Stimulated activated naive CD4-positive, alpha-beta T cell treated with Interleukin-2 at 50 U/mL for 16 hours (primary cell): ENCODE data around the gene TRABD2B.

ENCODE experiments used
- DNase-seq: peaks from one replicate; lab custom pipeline; 2025; lab: John Stamatoyannopoulos, UW

TRABD2B gene

GRCh38 chr1:47725000-47725473, 272.1 kb downstream of the TRABD2B start:
- no peak for DNase-seq

GRCh38 chr1:47724432-47724999, 272.7 kb downstream of the TRABD2B start:
- DNase-seq, result no peak

DNA sequence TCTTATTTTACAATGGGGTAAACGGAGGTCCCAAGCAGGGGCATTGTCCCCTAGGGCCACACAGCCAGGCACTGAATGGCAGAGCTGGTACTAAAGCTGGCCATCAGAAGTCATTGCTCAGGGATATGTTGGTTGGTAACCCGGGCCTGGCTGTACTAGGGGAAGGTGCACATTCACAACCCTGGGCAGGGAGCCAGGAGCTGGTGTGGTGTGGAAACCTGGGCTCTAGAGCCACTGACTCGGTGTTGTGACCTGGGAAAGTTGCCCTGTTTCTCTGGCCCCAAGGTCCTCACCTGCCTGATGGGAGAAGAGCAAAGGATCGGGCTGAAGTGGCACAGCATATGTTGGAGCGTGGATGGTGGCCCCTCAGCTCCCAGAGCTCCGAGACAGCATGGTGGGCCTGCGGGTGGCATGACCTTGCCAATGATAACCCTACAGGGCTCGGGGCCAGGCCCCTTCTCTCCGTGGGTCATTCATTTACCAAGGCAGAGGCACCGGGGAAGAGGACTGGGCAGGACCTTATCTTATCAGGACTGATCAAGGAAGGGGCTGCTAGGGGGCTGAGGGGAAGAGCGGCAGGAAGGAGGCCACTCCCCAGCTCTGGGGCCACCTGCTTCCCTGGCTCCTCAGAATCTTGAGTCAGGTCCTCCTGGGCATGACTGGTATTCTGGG, 274.1 kb downstream of the TRABD2B start:
- no peak for DNase-seq

DNA sequence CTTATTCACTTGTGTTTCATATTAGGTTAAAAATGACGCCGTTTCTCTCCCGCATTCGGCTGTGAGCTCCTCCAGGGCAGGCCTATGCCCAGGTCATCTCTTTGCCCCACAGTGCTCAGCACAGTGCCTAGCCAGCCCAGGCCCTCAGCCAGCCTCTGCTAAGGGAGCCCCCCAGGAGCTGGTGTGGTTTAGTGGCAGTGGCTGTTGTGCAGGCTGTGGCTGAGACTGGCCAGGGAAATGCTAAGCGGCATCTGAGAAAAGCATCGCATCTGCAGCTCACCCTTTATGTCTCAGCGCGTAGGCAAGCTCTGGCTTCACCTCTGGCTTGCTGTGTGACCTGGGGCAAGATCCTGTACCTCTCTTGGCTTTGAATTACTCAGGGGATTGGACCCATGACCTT, 275.1 kb downstream of the TRABD2B start:
- DNase-seq, result no peak

DNA sequence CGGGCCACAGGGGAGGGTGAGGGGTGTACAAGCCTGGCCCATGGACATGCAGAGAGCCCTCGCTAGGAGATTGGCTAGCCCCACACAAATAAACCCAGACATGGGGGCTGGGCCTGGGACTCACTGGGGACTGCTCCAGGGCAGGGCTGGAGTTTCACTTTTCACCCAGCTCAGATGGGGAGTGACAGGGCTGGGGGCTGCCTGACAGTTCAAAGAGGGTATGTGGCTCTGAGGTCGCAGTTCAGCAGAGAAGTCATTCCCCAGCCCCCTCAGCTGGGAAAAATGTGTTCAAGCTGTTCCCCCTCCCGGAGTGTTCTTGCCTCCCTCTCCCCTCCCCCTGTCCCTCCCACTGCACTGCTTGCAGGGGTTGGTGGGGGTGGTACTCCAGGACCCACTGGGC, 277.1 kb downstream of the TRABD2B start:
- DNase-seq, result no peak

DNA sequence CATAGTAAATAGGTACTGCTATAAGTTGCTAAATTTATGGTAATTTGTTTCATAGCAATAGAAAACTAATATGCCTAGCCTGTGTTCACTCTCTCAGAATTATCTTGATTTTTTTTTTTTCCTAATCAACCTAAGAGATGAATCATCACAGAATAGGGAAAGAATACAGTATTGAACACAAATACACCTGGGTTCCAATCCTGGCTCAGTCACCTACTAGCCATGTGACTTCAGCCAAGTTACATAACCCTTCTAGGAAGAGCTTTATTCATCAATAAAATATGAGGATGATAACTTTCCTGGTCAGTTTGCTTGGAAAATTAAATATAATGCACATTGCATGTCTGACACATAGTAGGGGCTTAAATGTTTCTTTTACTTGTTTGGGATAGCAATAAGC, 279.8 kb downstream of the TRABD2B start:
- DNase-seq, result no peak

DNA sequence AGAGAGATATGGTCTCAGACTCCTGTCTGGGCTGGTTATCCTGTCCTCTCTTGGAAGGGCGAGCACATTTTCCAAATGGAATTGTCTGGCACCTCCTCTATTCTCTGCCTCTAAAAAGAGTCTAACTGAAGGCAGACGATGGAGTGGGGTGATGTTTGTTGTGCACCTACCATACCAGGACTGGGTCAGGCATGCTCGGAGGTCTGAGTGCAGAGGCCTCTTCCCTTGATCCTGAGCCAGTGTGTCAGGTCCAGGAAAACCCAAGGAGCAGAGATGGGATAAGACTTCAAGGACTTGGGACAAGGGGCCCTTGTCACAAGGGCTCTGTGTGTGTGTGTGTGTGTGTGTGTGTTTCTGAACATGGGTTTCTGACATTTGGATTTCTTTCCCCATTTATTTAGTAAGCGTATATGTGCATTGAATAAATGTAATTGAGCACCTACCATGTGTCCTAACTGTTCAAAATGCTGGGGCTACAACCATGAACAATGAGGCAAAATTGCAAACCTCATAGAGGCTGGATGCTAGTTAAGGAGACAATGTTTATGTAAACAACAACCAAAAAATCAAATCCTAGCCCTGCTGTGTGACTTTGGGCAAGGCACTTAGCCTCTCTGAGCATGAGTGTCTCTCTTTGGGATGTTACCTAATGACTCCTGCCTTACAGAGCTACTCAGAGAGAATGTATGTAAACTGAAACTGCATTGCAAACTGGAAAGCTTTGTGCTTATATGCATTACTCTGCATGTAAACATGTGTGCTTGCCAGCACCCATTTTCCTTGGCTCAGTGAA, 283.0 kb downstream of the TRABD2B start:
- DNase-seq, result no peak

DNA sequence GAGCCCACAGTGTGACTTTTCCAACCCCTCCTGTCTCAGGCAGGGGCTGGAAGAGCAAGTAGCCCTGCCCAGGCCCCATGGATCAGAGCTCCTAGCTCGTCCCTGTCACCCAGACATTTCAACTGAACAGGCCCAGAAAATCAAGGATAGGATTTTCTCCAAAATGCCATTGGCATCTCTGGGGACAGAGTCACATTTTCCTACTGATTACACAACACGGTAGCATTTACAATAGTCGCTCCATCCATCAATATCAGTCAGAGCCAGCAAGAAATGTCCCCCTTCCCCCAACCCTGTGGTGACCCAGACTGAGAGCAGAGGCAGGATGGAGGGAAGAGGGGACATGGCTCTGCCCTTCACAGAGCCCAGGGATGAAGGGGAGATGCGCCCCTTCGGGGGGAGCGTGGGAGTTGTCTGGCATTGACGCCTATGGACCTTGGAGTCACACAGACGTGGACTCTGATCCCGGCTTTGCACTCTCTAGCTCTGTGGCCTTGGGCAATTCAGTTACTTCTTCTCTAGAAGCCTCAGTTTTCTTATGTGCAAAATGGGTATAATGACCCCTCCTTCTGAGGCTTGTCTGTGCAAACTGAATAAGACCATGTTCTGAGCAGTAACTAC, 283.7 kb downstream of the TRABD2B start:
- no peak for DNase-seq

- no peak for DNase-seq
Measured at GRCh38 chr1:47712596-47713299, 284.4 kb downstream of the TRABD2B start.

DNA sequence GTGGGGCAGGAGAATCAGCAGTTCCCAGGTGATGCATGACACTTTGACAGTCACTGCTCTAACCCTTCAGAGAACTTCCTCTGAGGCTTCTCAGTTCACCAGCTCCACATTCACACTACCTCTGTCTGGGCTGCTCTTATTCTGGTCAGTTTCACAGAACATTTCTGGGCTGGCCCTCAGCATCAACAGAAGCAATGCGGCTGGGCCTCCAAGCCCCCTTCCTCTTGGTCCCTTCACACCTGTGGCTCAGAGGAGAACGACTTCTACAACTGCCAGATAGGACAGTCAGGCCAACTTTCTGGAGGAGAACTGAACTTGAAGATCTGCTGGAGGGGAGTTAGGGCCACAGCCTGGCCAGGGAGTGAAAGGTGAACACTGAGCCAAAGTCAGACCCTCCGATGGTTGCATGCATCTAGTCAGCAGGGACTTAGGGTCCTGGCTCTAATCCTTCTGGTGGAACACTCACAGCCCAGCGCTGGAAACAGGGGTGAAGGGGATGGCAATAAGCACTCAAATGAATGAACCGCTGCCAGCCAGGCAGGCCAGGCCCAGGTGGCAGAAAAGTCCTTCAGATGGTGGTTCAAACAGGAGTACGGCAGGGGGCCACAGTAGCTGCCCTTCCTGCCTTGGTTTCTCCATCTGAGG, 285.2 kb downstream of the TRABD2B start:
- no peak for DNase-seq

- no peak for DNase-seq
Measured at GRCh38 chr1:47711184-47711847, 285.9 kb downstream of the TRABD2B start.
